Pancreas (tissue), 10 donors: Measurements from ENCODE around the gene KCNIP1. TPM values are rescaled to one million over a fixed set of nuclear protein-coding genes. Genes with fewer than 3 reads are reported as not detected.

Experiments
- ATAC-seq, 4 donors: fragments of 200-7000 bp; cut with Tn5 transposase; one replicate each; pipeline versions ENCODE4 v1.8.0 to v1.9.1; 2020; ENCODE audit warnings: mild to moderate bottlenecking in 4 of 4, moderate library complexity in 4 of 4
- DNase-seq, 6 donors: peaks; one replicate each; pipeline ENCODE4 v3.0.0-alpha.2; 2020
- FAIRE-seq: peaks from 2 replicates; lab custom pipeline; 2012; peaks lifted over from hg19 to GRCh38; lab: Jason Lieb, UNC
- H3K27ac ChIP-seq, 4 donors: fragments of 200-600 bp; sonication (generic); 1 replicate in 3 of 4; 2 replicates in 1 of 4; pipeline versions ENCODE4 v1.5.0 to v1.8.0; 2020
- H3K27me3 ChIP-seq, 4 donors: fragments of 200-600 bp; one replicate each; pipeline ENCODE4 v1.8.0; 2021
- H3K36me3 ChIP-seq, 3 donors: fragments of 200-600 bp; sonication (generic) in 1 of 3; one replicate each; pipeline versions ENCODE4 v1.5.0 to v1.8.0; 2020 to 2021
- H3K4me1 ChIP-seq, 3 donors: fragments of 200-600 bp; one replicate each; pipeline ENCODE4 v1.8.0; 2021
- H3K4me3 ChIP-seq, 4 donors: fragments of 200-600 bp; sonication (generic) in 2 of 4; one replicate each; pipeline versions ENCODE4 v1.5.0 to v1.8.0; 2020 to 2021
- H3K9me3 ChIP-seq, 4 donors: fragments of 200-600 bp; one replicate each; pipeline ENCODE4 v1.8.0; 2021
- CTCF ChIP-seq, 4 donors: fragments of 200-600 bp; sonication (generic) in 3 of 4; IDR thresholded peaks; one replicate each; pipeline versions ENCODE4 v1.5.0 to v1.8.0; 2021; ENCODE audit warnings: antibody characterized with exemption in 4 of 4
- WGBS, 2 donors: extraction: QIAGEN DNeasy Blood & Tissue Kit; methylation state at CpG; one replicate each; pipeline ENCODE4 v1.1.7; 2013; 5-methylcytosine and 5-hydroxymethylcytosine counted together
- intact Hi-C, 3 donors: fragments of 100-400 bp; cut with DNase I; formaldehyde crosslinking; loops; one replicate each; pipeline versions ENCODE4 v1.11.1 to v1.14.2; 2022
- polyA plus RNA-seq, 2 donors: library from polyadenylated mRNA; stranded (reverse); fragments of 200-250 nt; gene quantifications; one replicate each; pipeline ENCODE4 v1.2.3, GENCODE V29; 2013
- total RNA-seq, 6 donors: library from RNA; stranded (reverse); fragmentation: NEBNext Ultra II Directional in 4 of 6; extraction: Animal tissue kit (Norgen Biotek cat#: 25700) in 4 of 6; gene quantifications; one replicate each; pipeline versions ENCODE4 v1.2.1 to v1.2.4, GENCODE V29; 2021 to 2023
- donor health status: healthy with polysubstance abuse.
- donor health status: DM: no; HTN: no; CAD: no; lungs with moderate emphysema.
- donor health status: DM: no; HTN: no; CAD: no.
- donor health status: control.
- donor health status: control.
- donor health status: Bipolar disorder and iron deficiency.
- donor health status: DM: yes; HTN: yes; CAD: no.
- donor health status: DM: no; HTN: no; CAD: no.
- donor health status: DM: no; HTN: no; CAD: no.
- donor health status: DM: yes; HTN: yes; CAD: no.

The KCNIP1 gene
- total and polyA plus RNA-seq, 8 donors: 0.31 to 10.3 (median 1.1) TPM

- FAIRE-seq (no peak), ATAC-seq (no peak), DNase-seq (no peak)
- Histone ChIP-seq H3K27me3 (no peaks in the 10 kb centered on the region), H3K4me3 (no peak overlapping the region), H3K4me1 (peaks cover 0 to 13% (median 8%) of the 10 kb centered on the region in 3 donors), H3K27ac (no peak overlapping the region), H3K9me3 (no peaks in the 10 kb centered on the region), H3K36me3 (no peaks in the 10 kb centered on the region)
- no peak for TF ChIP-seq CTCF (IDR thresholded peaks at IDR 0.05)
- WGBS, 2 donors: 81 to 86% methylated on average over 3 of the region's 3 CpGs
- intact Hi-C loops: loop anchor here in 1 of 3 donors (10.0 kb wide), 1 partner anchor 54 kb away; no protein-coding TSS in a partner anchor
Observed at GRCh38 chr5:170740551-170741205, 236.9 kb downstream of the KCNIP1 start.

- no peak for TF ChIP-seq CTCF (IDR thresholded peaks at IDR 0.05)
Observed at GRCh38 chr5:170741801-170742200, 238.0 kb downstream of the KCNIP1 start.

GRCh38 chr5:170743876-170744212 is 240.0 kb downstream of the KCNIP1 start:
- Histone ChIP-seq H3K27me3 (no peaks in the 10 kb centered on the region), H3K4me1 (peaks cover 0 to 13% (median 12%) of the 10 kb centered on the region in 3 donors), H3K4me3 (no peak overlapping the region), H3K27ac (no peak overlapping the region), H3K36me3 (no peaks in the 10 kb centered on the region), H3K9me3 (no peaks in the 10 kb centered on the region)
- DNase-seq (no peak), FAIRE-seq (no peak), ATAC-seq (no peak)
- WGBS, 2 donors: 12 to 24% methylated on average over 12 of the region's 12 CpGs
- intact Hi-C loops: loop anchor here in 2 of 3 donors (2.0 to 10.0 kb wide), 2 partner anchors 47 to 51 kb away; no protein-coding TSS in a partner anchor
- TF ChIP-seq CTCF (IDR thresholded peaks at IDR 0.05): no peak

More at GRCh38 chr5:170741801-170742200, 238.0 kb downstream of the KCNIP1 start:
- no peak for DNase-seq
- Histone ChIP-seq H3K9me3 (no peaks in the 10 kb centered on the region), H3K4me3 (no peak overlapping the region), H3K27me3 (no peaks in the 10 kb centered on the region), H3K4me1 (peaks cover 0 to 13% (median 12%) of the 10 kb centered on the region in 3 donors), H3K36me3 (no peaks in the 10 kb centered on the region), H3K27ac (no peak overlapping the region)
- FAIRE-seq: no peak
- 66% methylated on average over 8 of the region's 8 CpGs for WGBS, 2 donors
- no peak for ATAC-seq
- intact Hi-C loops: loop anchor here in 1 of 3 donors (10.0 kb wide), 1 partner anchor 53 kb away; no protein-coding TSS in a partner anchor

GRCh38 chr5:170745481-170746071 is 241.8 kb downstream of the KCNIP1 start:
- H3K4me3 ChIP-seq: no peak overlapping the region
- intact Hi-C loops: loop anchor here (2.0 to 10.0 kb wide), 3 partner anchors 42 to 49 kb away; no protein-coding TSS in a partner anchor
- no peaks in the 10 kb centered on the region for H3K9me3 ChIP-seq
- H3K36me3 ChIP-seq: no peaks in the 10 kb centered on the region
- no peak for TF ChIP-seq CTCF (IDR thresholded peaks at IDR 0.05)
- no peaks in the 10 kb centered on the region for H3K27me3 ChIP-seq
- 45 to 48% methylated on average over 12 of the region's 12 CpGs for WGBS, 2 donors
- peak overlapping the region; percentile 14 to 74 (median 68) for H3K27ac ChIP-seq
- H3K4me1 ChIP-seq: peaks cover 0 to 19% (median 12%) of the 10 kb centered on the region in 3 donors
- DNase-seq (peak; percentile 45 to 82 (median 55)), FAIRE-seq (no peak), ATAC-seq (peak; percentile 32 to 74 (median 64))
